HG03139 (cell line): ENCODE measurements around the gene MNAT1.
"Not testable (repeated sequence)": the region's sequence is repeated elsewhere in the genome, so short reads cannot be mapped to it uniquely, and the experiment has no call there.

Source experiments
- ATAC-seq: cut with Tn5 transposase; IDR thresholded peaks from one replicate; pipeline ENCODE4 v1.9.1; 2021; ENCODE audit not compliant: unreplicated experiment

MNAT1 gene

GRCh38 chr14:60800409-60800808, 65.8 kb downstream of the MNAT1 start:
- no peak for ATAC-seq

GRCh38 chr14:60803871-60804270, 69.3 kb downstream of the MNAT1 start:
- no peak for ATAC-seq

GRCh38 chr14:60805841-60806430, 71.4 kb downstream of the MNAT1 start:
- no peak for ATAC-seq

- ATAC-seq: no peak
Observed at GRCh38 chr14:60807247-60807646, 72.7 kb downstream of the MNAT1 start.

- no peak for ATAC-seq
Observed at GRCh38 chr14:60807971-60808370, 73.4 kb downstream of the MNAT1 start.

GRCh38 chr14:60812987-60813386, 78.4 kb downstream of the MNAT1 start:
- no peak for ATAC-seq

- peak; percentile 98 for ATAC-seq
Observed at GRCh38 chr14:60815371-60815770, 80.8 kb downstream of the MNAT1 start.

- no peak for ATAC-seq
Observed at GRCh38 chr14:60817113-60817512, 82.6 kb downstream of the MNAT1 start.

- ATAC-seq: no peak
Observed at GRCh38 chr14:60819575-60819974, 85.0 kb downstream of the MNAT1 start.

GRCh38 chr14:60838601-60839000, 104.0 kb downstream of the MNAT1 start:
- ATAC-seq: no peak

- ATAC-seq: no peak
Observed at GRCh38 chr14:60839057-60839456, 104.5 kb downstream of the MNAT1 start.

- ATAC-seq: no peak
Observed at GRCh38 chr14:60839657-60840056, 105.1 kb downstream of the MNAT1 start.

- ATAC-seq: no peak
Observed at GRCh38 chr14:60840313-60840712, 105.8 kb downstream of the MNAT1 start.

GRCh38 chr14:60845523-60845922, 111.0 kb downstream of the MNAT1 start:
- ATAC-seq: peak; percentile 96

GRCh38 chr14:60848066-60848465, 113.5 kb downstream of the MNAT1 start:
- no peak for ATAC-seq

GRCh38 chr14:60851692-60852091, 117.1 kb downstream of the MNAT1 start:
- not testable (repeated sequence) for ATAC-seq

GRCh38 chr14:60856111-60856510, 121.5 kb downstream of the MNAT1 start:
- ATAC-seq: no peak

GRCh38 chr14:60859525-60859924, 125.0 kb downstream of the MNAT1 start:
- ATAC-seq: no peak

- ATAC-seq: no peak
Observed at GRCh38 chr14:60861545-60862140, 127.1 kb downstream of the MNAT1 start.

- ATAC-seq: no peak
Observed at GRCh38 chr14:60862283-60862682, 127.7 kb downstream of the MNAT1 start.

- ATAC-seq: no peak
Observed at GRCh38 chr14:60863249-60863648, 128.7 kb downstream of the MNAT1 start.

- ATAC-seq: no peak
Observed at GRCh38 chr14:60865378-60866127, 131.0 kb downstream of the MNAT1 start.
